ENCODE results near the gene RAD9A.

GRCh38 chr11:67411785-67412152 lies 20.0 kb downstream of the RAD9A start:
- TF ChIP-seq EZH2 (IDR thresholded peaks at IDR 0.05; ENCODE audit: insufficient read depth, poor library complexity, severe bottlenecking): no peak
- TF ChIP-seq EZH2phosphoT487 (IDR thresholded peaks at IDR 0.05; ENCODE audit: insufficient read depth, low read depth): no peak

Measured in GM23248 (cell line).